Testis (tissue), 2 donors: Measurements from ENCODE around the gene TBC1D23.

Source experiments
- POLR2A ChIP-seq: fragments of 450-650 bp; IDR thresholded peaks from one replicate; pipeline ENCODE4 v1.6.1; 2017; ENCODE audit warnings: antibody characterized with exemption, mild to moderate bottlenecking, moderate library complexity
- TF ChIP-seq, protein P1 (sequence below), 3 experiments: fragments of 450-650 bp in 2 of 3; fragments of 200-600 bp in 1 of 3; sonication (generic) in 1 of 3; IDR thresholded peaks; one replicate each; pipeline ENCODE4 v1.5.1; 2016 to 2019; ENCODE audit warnings: antibody characterized with exemption in 3 of 3, mild to moderate bottlenecking in 2 of 3, moderate library complexity in 1 of 3

DNA sequence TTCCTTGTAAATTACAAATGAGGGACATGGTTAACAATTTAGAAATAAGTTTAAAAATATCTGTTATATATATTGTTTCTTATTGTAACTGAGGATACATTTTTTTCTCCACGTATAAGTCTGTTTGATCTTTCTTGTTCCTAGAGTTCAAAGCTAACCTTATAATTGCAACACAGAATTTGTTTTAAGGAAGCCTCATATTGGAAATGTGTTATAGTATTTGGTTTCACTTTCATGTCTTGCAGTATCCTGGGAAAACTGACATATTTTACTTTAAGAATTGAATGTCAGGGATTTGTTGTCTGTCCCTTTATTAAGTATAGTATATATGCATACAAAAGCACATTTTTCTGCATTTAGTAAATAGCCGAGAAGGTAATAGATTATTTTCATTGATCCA, 50.2 kb downstream of the TBC1D23 start:
- TF ChIP-seq, protein P1, sequence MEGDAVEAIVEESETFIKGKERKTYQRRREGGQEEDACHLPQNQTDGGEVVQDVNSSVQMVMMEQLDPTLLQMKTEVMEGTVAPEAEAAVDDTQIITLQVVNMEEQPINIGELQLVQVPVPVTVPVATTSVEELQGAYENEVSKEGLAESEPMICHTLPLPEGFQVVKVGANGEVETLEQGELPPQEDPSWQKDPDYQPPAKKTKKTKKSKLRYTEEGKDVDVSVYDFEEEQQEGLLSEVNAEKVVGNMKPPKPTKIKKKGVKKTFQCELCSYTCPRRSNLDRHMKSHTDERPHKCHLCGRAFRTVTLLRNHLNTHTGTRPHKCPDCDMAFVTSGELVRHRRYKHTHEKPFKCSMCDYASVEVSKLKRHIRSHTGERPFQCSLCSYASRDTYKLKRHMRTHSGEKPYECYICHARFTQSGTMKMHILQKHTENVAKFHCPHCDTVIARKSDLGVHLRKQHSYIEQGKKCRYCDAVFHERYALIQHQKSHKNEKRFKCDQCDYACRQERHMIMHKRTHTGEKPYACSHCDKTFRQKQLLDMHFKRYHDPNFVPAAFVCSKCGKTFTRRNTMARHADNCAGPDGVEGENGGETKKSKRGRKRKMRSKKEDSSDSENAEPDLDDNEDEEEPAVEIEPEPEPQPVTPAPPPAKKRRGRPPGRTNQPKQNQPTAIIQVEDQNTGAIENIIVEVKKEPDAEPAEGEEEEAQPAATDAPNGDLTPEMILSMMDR (IDR thresholded peaks at IDR 0.05): no peak
- no peak for TF ChIP-seq POLR2A
